SK-N-SH (cell line): ENCODE results near the gene CDSN.

ENCODE experiments used
- CTCF ChIP-seq: fragments of 200-600 bp; sonication (generic); IDR thresholded peaks from 2 replicates; pipeline ENCODE4 v1.6.1; 2017; ENCODE audit warnings: antibody characterized with exemption, mild to moderate bottlenecking, moderate library complexity
- EP300 ChIP-seq, 2 experiments: IDR thresholded peaks; 2 replicates each; pipeline versions ENCODE4 v1.4.0 to v1.6.1; 2012; ENCODE audit warnings: borderline replicate concordance in 1 of 2, low read depth in 1 of 2, low read length in 1 of 2
- MXI1 ChIP-seq: IDR thresholded peaks from 2 replicates; pipeline ENCODE4 v1.6.1; 2012; ENCODE audit warnings: mild to moderate bottlenecking, low read depth, low read length, improper control_type of control experiment
- PBX3 ChIP-seq: IDR thresholded peaks from 2 replicates; pipeline ENCODE4; 2012
- SMC3 ChIP-seq: IDR thresholded peaks from 2 replicates; pipeline ENCODE4 v1.6.1; 2012; ENCODE audit warnings: low read depth, low read length, improper control_type of control experiment
- TF ChIP-seq, protein P1 (sequence below): IDR thresholded peaks from 2 replicates; pipeline ENCODE4 v1.4.0; 2012; ENCODE audit warnings: low read depth

- TF ChIP-seq, protein P1, sequence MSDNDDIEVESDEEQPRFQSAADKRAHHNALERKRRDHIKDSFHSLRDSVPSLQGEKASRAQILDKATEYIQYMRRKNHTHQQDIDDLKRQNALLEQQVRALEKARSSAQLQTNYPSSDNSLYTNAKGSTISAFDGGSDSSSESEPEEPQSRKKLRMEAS, result no peak
- no peak for TF ChIP-seq MXI1
- no peak for TF ChIP-seq CTCF
- TF ChIP-seq SMC3, result no peak
- no peak for TF ChIP-seq EP300 (IDR thresholded peaks at IDR 0.05; ENCODE audit: borderline replicate concordance in 1 of 2, low read depth in 1 of 2, low read length in 1 of 2)
- no peak for TF ChIP-seq PBX3
Observed at GRCh38 chr6:31165986-31166385, 45.7 kb upstream of the CDSN start.
